IMR-90 (cell line): ENCODE results near the gene SLC36A1. TPM values are rescaled to one million over a fixed set of nuclear protein-coding genes. Genes with fewer than 3 reads are reported as not detected.

Experiments
- ATAC-seq: fragments of 200-7000 bp; cut with Tn5 transposase; 2 replicates; pipeline ENCODE4 v1.9.1; 2020; ENCODE audit warnings: low read depth, mild to moderate bottlenecking, moderate library complexity
- BruUV-seq: library from RNA; stranded (reverse); fragments of 400-500 nt; replicated peaks from 2 replicates; lab custom pipeline; 2021; lab: Mats Ljungman, UMichigan
- CTCF ChIA-PET: fragments of 300-600 bp; formaldehyde crosslinking; extraction: SDS; loops from one replicate; lab custom pipeline; 2021; ENCODE audit warnings: antibody characterized with exemption; lab: Yijun Ruan, JAX
- POLR2A ChIA-PET: fragments of 300-600 bp; sonication (Branson Sonifier 250); formaldehyde crosslinking; loops from one replicate; lab custom pipeline; 2022; ENCODE audit warnings: antibody characterized with exemption; ENCODE audit not compliant: unreplicated experiment; lab: Charles Lee
- DNase-seq: peaks from one replicate; pipeline ENCODE4 v3.0.0; 2013
- H2AFZ ChIP-seq: replicated peaks from 2 replicates; pipeline ENCODE3; 2013; ENCODE audit warnings: low read length, mild to moderate bottlenecking; ENCODE audit not compliant: poor library complexity
- H2AK5ac ChIP-seq: 2 replicates; pipeline ENCODE4 v1.6.1; 2013; ENCODE audit warnings: low read depth, low read length, inconsistent platforms
- H2AK9ac ChIP-seq: replicated peaks from 2 replicates; pipeline ENCODE3; 2013; ENCODE audit warnings: mild to moderate bottlenecking, low read depth, low read length, moderate library complexity; ENCODE audit not compliant: poor library complexity
- H2BK120ac ChIP-seq: 2 replicates; pipeline ENCODE4 v1.6.1; 2013; ENCODE audit warnings: low read depth, low read length, inconsistent platforms
- H2BK15ac ChIP-seq: 3 replicates; pipeline ENCODE4 v1.6.1; 2013; ENCODE audit warnings: low read depth, low read length, inconsistent platforms
- H2BK20ac ChIP-seq: 2 replicates; pipeline ENCODE4 v1.6.1; 2013; ENCODE audit warnings: low read depth, mild to moderate bottlenecking, inconsistent platforms, low read length, moderate library complexity
- H2BK5ac ChIP-seq: 2 replicates; pipeline ENCODE4 v1.6.1; 2013; ENCODE audit warnings: mild to moderate bottlenecking, low read depth, low read length, inconsistent platforms; ENCODE audit not compliant: poor library complexity, severe bottlenecking
- H3K14ac ChIP-seq: replicated peaks from 2 replicates; pipeline ENCODE4 v1.6.1; 2013; ENCODE audit warnings: low read depth, low read length, inconsistent platforms
- H3K18ac ChIP-seq: 2 replicates; pipeline ENCODE4 v1.6.1; 2013; ENCODE audit warnings: low read depth, low read length, control low read depth
- H3K23ac ChIP-seq: 2 replicates; pipeline ENCODE4 v1.6.1; 2013; ENCODE audit warnings: low read depth, low read length, inconsistent platforms
- H3K27ac ChIP-seq: 2 replicates; pipeline ENCODE4 v1.5.1; 2013; ENCODE audit warnings: mild to moderate bottlenecking, control low read depth, low read length; ENCODE audit not compliant: insufficient read depth
- H3K27me3 ChIP-seq: 2 replicates; pipeline ENCODE4 v1.6.1; 2013; ENCODE audit warnings: low read length; ENCODE audit not compliant: control insufficient read depth, insufficient read depth
- H3K36me3 ChIP-seq: 2 replicates; pipeline ENCODE4 v1.6.1; 2013; ENCODE audit warnings: low read length, mixed read lengths; ENCODE audit not compliant: control insufficient read depth, insufficient read depth
- H3K4ac ChIP-seq: 2 replicates; pipeline ENCODE4 v1.6.1; 2013; ENCODE audit warnings: low read depth, low read length, inconsistent platforms
- H3K4me1 ChIP-seq: 2 replicates; pipeline ENCODE4 v1.6.1; 2013; ENCODE audit warnings: low read length, mixed read lengths; ENCODE audit not compliant: control insufficient read depth, insufficient read depth
- H3K4me2 ChIP-seq: 2 replicates; pipeline ENCODE4 v1.6.1; 2013; ENCODE audit warnings: low read depth, mild to moderate bottlenecking, control low read depth, low read length, moderate library complexity
- H3K4me3 ChIP-seq: 2 replicates; pipeline ENCODE4 v1.5.1; 2013; ENCODE audit warnings: low read depth, mild to moderate bottlenecking, control low read depth, low read length, moderate library complexity; ENCODE audit not compliant: insufficient read depth
- H3K56ac ChIP-seq: 2 replicates; pipeline ENCODE4 v1.6.1; 2013; ENCODE audit warnings: low read length, inconsistent platforms; ENCODE audit not compliant: insufficient read depth; ENCODE audit errors: extremely low read depth
- H3K79me1 ChIP-seq, 2 experiments: 2 replicates each; pipeline ENCODE4 v1.6.1; 2013; ENCODE audit warnings: low read length in 2 of 2, inconsistent platforms in 1 of 2, low read depth in 1 of 2
- H3K9ac ChIP-seq: 2 replicates; pipeline ENCODE4 v1.6.1; 2013; ENCODE audit warnings: low read depth, low read length, control low read depth
- H3K9me1 ChIP-seq: 2 replicates; pipeline ENCODE4 v1.6.1; 2013; ENCODE audit warnings: low read length, inconsistent platforms; ENCODE audit not compliant: insufficient read depth
- H3K9me3 ChIP-seq: 2 replicates; pipeline ENCODE4 v1.6.1; 2013; ENCODE audit warnings: low read length; ENCODE audit not compliant: control insufficient read depth, insufficient read depth
- H4K20me1 ChIP-seq: 2 replicates; pipeline ENCODE4 v1.6.1; 2013; ENCODE audit warnings: low read length, inconsistent platforms; ENCODE audit not compliant: insufficient read depth
- H4K5ac ChIP-seq: 2 replicates; pipeline ENCODE4 v1.6.1; 2013; ENCODE audit warnings: mild to moderate bottlenecking, low read depth, low read length, control low read depth
- H4K8ac ChIP-seq, 2 experiments: 2 replicates each; pipeline ENCODE4 v1.6.1; 2013; ENCODE audit warnings: low read depth in 2 of 2, low read length in 2 of 2, control low read depth in 1 of 2, inconsistent platforms in 1 of 2
- H4K91ac ChIP-seq: 2 replicates; pipeline ENCODE4 v1.6.1; 2013; ENCODE audit warnings: low read depth, low read length, inconsistent platforms; ENCODE audit not compliant: insufficient read depth
- BHLHE40 ChIP-seq: fragments of 150-350 bp; IDR thresholded peaks from 2 replicates; pipeline ENCODE4 v1.6.1; 2016; ENCODE audit warnings: mild to moderate bottlenecking, low read depth, low read length
- CHD1 ChIP-seq: IDR thresholded peaks from 2 replicates; pipeline ENCODE4 v1.6.1; 2012; ENCODE audit warnings: low read depth, low read length, improper control_type of control experiment
- MAFK ChIP-seq: IDR thresholded peaks from 2 replicates; pipeline ENCODE4 v1.6.1; 2012; ENCODE audit warnings: low read depth, low read length, improper control_type of control experiment
- MAZ ChIP-seq: IDR thresholded peaks from 2 replicates; pipeline ENCODE4 v1.6.1; 2012; ENCODE audit warnings: low read depth, mild to moderate bottlenecking, low read length, improper control_type of control experiment, moderate library complexity, borderline replicate concordance
- POLR2A ChIP-seq: IDR thresholded peaks from 2 replicates; pipeline ENCODE4 v1.6.1; 2012; ENCODE audit warnings: mild to moderate bottlenecking, low read depth, low read length
- RFX5 ChIP-seq: IDR thresholded peaks from 2 replicates; pipeline ENCODE4 v1.8.0; 2012; ENCODE audit warnings: low read depth, mild to moderate bottlenecking, low read length, moderate library complexity
- USF2 ChIP-seq: fragments of 150-350 bp; IDR thresholded peaks from 2 replicates; pipeline ENCODE4 v1.6.1; 2017; ENCODE audit warnings: mild to moderate bottlenecking, antibody characterized with exemption, low read length, low read depth
- WGBS, 2 experiments: methylation state at CpG; one replicate each; pipeline versions ENCODE4 v1.1.5 to v1.1.7; 2013; ENCODE audit warnings: missing lambda C conversion rate in 2 of 2; ENCODE audit not compliant: insufficient read length in 1 of 2; ENCODE audit errors: extremely low coverage in 2 of 2; 5-methylcytosine and 5-hydroxymethylcytosine counted together
- dilution Hi-C: fragments of 300-500 bp; cut with HindIII; formaldehyde crosslinking; loops from one replicate; pipeline ENCODE4 v1.14.3; 2018; ENCODE audit warnings: low sequenced_read_pairs; ENCODE audit not compliant: unreplicated experiment
- in situ Hi-C: fragments of 300-500 bp; cut with MboI; formaldehyde crosslinking; loops from 3 replicates; pipeline ENCODE4 v1.14.3; 2019; ENCODE audit warnings: low sequenced_read_pairs, inconsistent platforms, mixed read lengths
- intact Hi-C: fragments of 100-400 bp; cut with micrococcal nuclease; formaldehyde crosslinking; loops from 2 replicates; pipeline ENCODE4 v1.10.0; 2022
- polyA plus RNA-seq, 3 experiments: library from polyadenylated mRNA; depleted of rRNA; stranded (reverse); fragments of >200 nt; gene quantifications; 2 replicates each; pipeline ENCODE4 v1.2.3, GENCODE V29; 2012; ENCODE audit warnings: low replicate concordance in 1 of 3
- total RNA-seq: library from RNA; depleted of rRNA; stranded (reverse); fragments of >200 nt; gene quantifications from 2 replicates; pipeline ENCODE4 v1.2.3, GENCODE V29; 2012

Gene SLC36A1
- total and polyA plus RNA-seq, 2 of the 4 experiments (the other 2 are of a cell fraction): 5.7 to 8.7 TPM

DNA sequence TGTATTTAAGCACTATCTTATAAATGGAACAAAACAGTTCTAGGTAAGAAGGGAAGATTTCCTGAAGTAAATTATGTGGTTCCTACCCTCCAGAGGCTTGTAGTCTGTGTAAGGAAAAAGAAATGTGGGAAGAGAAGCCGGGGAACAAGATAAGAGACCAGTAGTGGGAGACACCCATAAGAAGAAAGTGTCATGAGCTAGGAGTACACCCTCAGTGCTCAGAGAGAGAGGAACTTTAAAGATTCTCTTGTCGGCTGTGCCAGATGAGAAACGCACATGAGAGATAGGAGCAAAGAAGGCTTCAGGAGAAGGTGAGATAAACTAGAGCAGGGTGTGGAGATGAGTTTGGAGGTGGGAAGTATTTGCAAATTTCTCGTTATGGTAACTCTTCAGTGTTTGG lies 18.1 kb downstream of the SLC36A1 start:
- Histone ChIP-seq H3K27ac (no peak overlapping the region), H4K8ac (no peak overlapping the region), H3K18ac (no peak overlapping the region), H3K9ac (no peak overlapping the region), H2BK5ac (no peak overlapping the region), H2AK5ac (no peak overlapping the region), H4K20me1 (no peaks in the 10 kb centered on the region), H3K4me2 (no peak overlapping the region), H3K9me3 (no peaks in the 10 kb centered on the region), H3K9me1 (peaks cover 6% of the 10 kb centered on the region; the same call in 1 of the 2 replicates), H2AK9ac (no peak overlapping the region), H2AFZ (no peak overlapping the region), H2BK15ac (no peak overlapping the region), H3K23ac (no peak overlapping the region), H3K4me3 (no peak overlapping the region), H3K14ac (no peak overlapping the region), H4K5ac (no peak overlapping the region), H2BK20ac (no peak overlapping the region), H3K56ac (no peak overlapping the region), H4K91ac (no peak overlapping the region), H3K4me1 (peaks cover 10% of the 10 kb centered on the region), H3K79me1 (0 out of 4 replicates have a peak, but pooled peaks cover 0 to 5% of the 10 kb centered on the region in 2 experiments), H3K27me3 (no peaks in the 10 kb centered on the region), H2BK120ac (no peak overlapping the region), H3K4ac (no peak overlapping the region), H3K36me3 (peaks cover 17% of the 10 kb centered on the region)
- no TSS peak for BruUV-seq
- 100% methylated on average over 1 of the region's 4 CpGs; no CpG with 5 or more reads in 1 of the 2 experiments for WGBS, 2 experiments
- DNase-seq (no peak), ATAC-seq (no peak)
- TF ChIP-seq POLR2A: no peak
- no peak for TF ChIP-seq RFX5
- TF ChIP-seq MAFK: no peak
- TF ChIP-seq USF2: no peak
- no peak for TF ChIP-seq MAZ
- TF ChIP-seq CHD1: no peak
- no peak for TF ChIP-seq BHLHE40
- POLR2A ChIA-PET: no interaction called here
- dilution Hi-C loops (no loop called here), in situ Hi-C loops (no loop called here), intact Hi-C loops (no loop called here)
- CTCF ChIA-PET: no interaction called here
